HepG2 (cell line): ENCODE measurements around the gene ADGRB2. TPM values are rescaled to one million over a fixed set of nuclear protein-coding genes. Genes with fewer than 3 reads are reported as not detected.

Experiments
- DBP ChIP-seq: sonication (generic); formaldehyde crosslinking; IDR thresholded peaks from 2 replicates; pipeline ENCODE4 v1.4.0; 2020; ENCODE audit warnings: missing genetic modification reagents; ENCODE audit errors: not compliant biosample characterization
- DMTF1 ChIP-seq: sonication (generic); formaldehyde crosslinking; IDR thresholded peaks from 2 replicates; pipeline ENCODE4 v1.4.0; 2020; ENCODE audit warnings: mild to moderate bottlenecking, missing genetic modification reagents
- ELF4 ChIP-seq: sonication (generic); formaldehyde crosslinking; IDR thresholded peaks from 2 replicates; pipeline ENCODE4 v1.5.0; 2020; ENCODE audit warnings: missing genetic modification reagents, mild to moderate bottlenecking, moderate library complexity, borderline replicate concordance
- FUBP1 ChIP-seq: sonication (generic); formaldehyde crosslinking; IDR thresholded peaks from 2 replicates; pipeline ENCODE4 v1.5.1; 2020; ENCODE audit warnings: missing genetic modification reagents, mild to moderate bottlenecking, borderline replicate concordance
- GLMP ChIP-seq: sonication (generic); formaldehyde crosslinking; IDR thresholded peaks from 2 replicates; pipeline ENCODE4 v1.9.0; 2021; ENCODE audit warnings: missing genetic modification reagents, mild to moderate bottlenecking, borderline replicate concordance
- HDAC2 ChIP-seq: sonication (generic); formaldehyde crosslinking; IDR thresholded peaks from 2 replicates; pipeline ENCODE4 v1.4.0; 2020; ENCODE audit warnings: missing genetic modification reagents
- HNF4G ChIP-seq, 2 experiments: sonication (generic) in 1 of 2; formaldehyde crosslinking in 1 of 2; IDR thresholded peaks; 2 replicates each; pipeline versions ENCODE4 v1.4.0 to v1.6.1; 2011 to 2020; ENCODE audit warnings: borderline replicate concordance in 2 of 2, low read depth in 2 of 2, mild to moderate bottlenecking in 2 of 2, low read length in 1 of 2, missing genetic modification reagents in 1 of 2, moderate library complexity in 1 of 2
- IKZF1 ChIP-seq: fragments of 450-650 bp; IDR thresholded peaks from 2 replicates; pipeline ENCODE4 v1.7.1; 2016
- LBX2 ChIP-seq: sonication (generic); formaldehyde crosslinking; IDR thresholded peaks from 2 replicates; pipeline ENCODE4 v1.5.0; 2020; ENCODE audit warnings: missing genetic modification reagents, mild to moderate bottlenecking, borderline replicate concordance
- NFE2 ChIP-seq: sonication (generic); formaldehyde crosslinking; IDR thresholded peaks from 2 replicates; pipeline ENCODE4 v1.4.0; 2020; ENCODE audit warnings: missing genetic modification reagents
- NFE2L2 ChIP-seq: fragments of 150-350 bp; IDR thresholded peaks from 2 replicates; pipeline ENCODE4 v1.6.1; 2014; ENCODE audit warnings: low read length
- RAD21 ChIP-seq: fragments of 450-650 bp; formaldehyde crosslinking; IDR thresholded peaks from 2 replicates; pipeline ENCODE4 v1.5.0; 2020; ENCODE audit warnings: mild to moderate bottlenecking
- RAD51 ChIP-seq: fragments of 450-650 bp; IDR thresholded peaks from 2 replicates; pipeline ENCODE4 v1.6.1; 2016; ENCODE audit warnings: borderline replicate concordance
- SIN3A ChIP-seq: IDR thresholded peaks from 2 replicates; pipeline ENCODE4 v1.6.1; 2011; ENCODE audit warnings: low read depth, mild to moderate bottlenecking, control low read depth, low read length, borderline replicate concordance
- ZMYM4 ChIP-seq: sonication (generic); formaldehyde crosslinking; IDR thresholded peaks from 2 replicates; pipeline ENCODE4 v1.8.1; 2023; ENCODE audit warnings: mild to moderate bottlenecking, missing genetic modification reagents
- ZNF143 ChIP-seq: sonication (generic); formaldehyde crosslinking; IDR thresholded peaks from 2 replicates; pipeline ENCODE4 v1.4.0; 2020; ENCODE audit warnings: missing genetic modification reagents
- ZNF20 ChIP-seq: sonication (generic); formaldehyde crosslinking; IDR thresholded peaks from 2 replicates; pipeline ENCODE4 v1.4.0; 2020; ENCODE audit warnings: mild to moderate bottlenecking, moderate library complexity, missing genetic modification reagents
- ZNF296 ChIP-seq: sonication (generic); formaldehyde crosslinking; conservative IDR thresholded peaks from 2 replicates; pipeline ENCODE4 v1.5.0; 2020; ENCODE audit warnings: mild to moderate bottlenecking, missing genetic modification reagents
- ZNF512 ChIP-seq: sonication (generic); formaldehyde crosslinking; IDR thresholded peaks from 2 replicates; pipeline ENCODE4 v1.4.0; 2020; ENCODE audit warnings: mild to moderate bottlenecking, missing genetic modification reagents
- ZNF773 ChIP-seq: sonication (generic); formaldehyde crosslinking; IDR thresholded peaks from 2 replicates; pipeline ENCODE4 v1.4.0; 2020; ENCODE audit warnings: missing genetic modification reagents, borderline replicate concordance
- ZSCAN21 ChIP-seq: sonication (generic); formaldehyde crosslinking; IDR thresholded peaks from 2 replicates; pipeline ENCODE4 v1.8.0; 2022; ENCODE audit warnings: mild to moderate bottlenecking, missing genetic modification reagents, moderate library complexity, borderline replicate concordance
- polyA plus RNA-seq, 8 experiments: library from polyadenylated mRNA; depleted of rRNA in 3 of 8; stranded (reverse) in 7 of 8; unstranded in 1 of 8; fragments of >200 nt; fragmentation: Illumina TruSeq in 4 of 8; extraction: Trizol in 4 of 8; gene quantifications; 2 replicates each; pipeline versions ENCODE4 v1.2.1 to v1.2.3, GENCODE V29; 2011 to 2016; ENCODE audit warnings: low read depth in 4 of 8, missing spikeins in 1 of 8, mixed read lengths in 1 of 8; ENCODE audit not compliant: insufficient read depth in 1 of 8
- total RNA-seq, 5 experiments: library from RNA; depleted of rRNA; stranded (reverse); fragments of >200 nt; fragmentation: Illumina TruSeq; extraction: Trizol; gene quantifications; 2 replicates each; pipeline ENCODE4 v1.2.3, GENCODE V29; 2016; ENCODE audit warnings: low read depth in 1 of 5

ADGRB2 gene
- total and polyA plus RNA-seq, 2 of the 13 experiments (the other 11 are each of a cell fraction or from before 2014, with no cell fraction given) = 0.03 to 0.09 TPM

- no peak for TF ChIP-seq DBP
- no peak for TF ChIP-seq ELF4 (CRISPR knock-in tag)
- no peak for TF ChIP-seq ZNF296 (CRISPR knock-in tag)
- no peak for TF ChIP-seq IKZF1
- TF ChIP-seq ZNF512 (CRISPR knock-in tag) = no peak
- no peak for TF ChIP-seq NFE2L2
- no peak for TF ChIP-seq ZNF143 (CRISPR knock-in tag)
- no peak for TF ChIP-seq ZSCAN21 (CRISPR knock-in tag)
- TF ChIP-seq RAD21 = 0 out of 2 replicates have a peak, but pooled peaks have one; percentile 10
- TF ChIP-seq HDAC2 = peak; percentile 82
- TF ChIP-seq ZNF773 (CRISPR knock-in tag) = no peak
- TF ChIP-seq RAD51 = no peak
- TF ChIP-seq ZNF20 (CRISPR knock-in tag) = no peak
- no peak for TF ChIP-seq LBX2 (CRISPR knock-in tag)
- TF ChIP-seq GLMP (CRISPR knock-in tag) = no peak
- TF ChIP-seq SIN3A = no peak
- no peak for TF ChIP-seq DMTF1 (CRISPR knock-in tag)
- TF ChIP-seq NFE2 (CRISPR knock-in tag) = no peak
- TF ChIP-seq ZMYM4 (CRISPR knock-in tag) = 0 out of 2 replicates have a peak, but pooled peaks have one; percentile 29
- no peak for TF ChIP-seq FUBP1 (CRISPR knock-in tag)
- TF ChIP-seq HNF4G (IDR thresholded peaks at IDR 0.05; ENCODE audit: borderline replicate concordance, low read depth, low read length) = peak; percentile 78
- TF ChIP-seq HNF4G (CRISPR knock-in tag; IDR thresholded peaks at IDR 0.05; ENCODE audit: borderline replicate concordance, low read depth) = no peak
Observed at GRCh38 chr1:31701091-31701736, 62.9 kb downstream of the ADGRB2 start (continued).
